ENCODE measurements around the gene CAPN13.

CAPN13 gene

GRCh38 chr2:30722936-30723725, 84.1 kb downstream of the CAPN13 start:
- no peak for DNase-seq

- no peak for DNase-seq
Observed at GRCh38 chr2:30721668-30722647, 85.3 kb downstream of the CAPN13 start.

- no peak for DNase-seq
Observed at GRCh38 chr2:30721241-30721640, 86.0 kb downstream of the CAPN13 start.

GRCh38 chr2:30717081-30717650, 90.1 kb downstream of the CAPN13 start:
- DNase-seq = no peak

GRCh38 chr2:30716123-30716900, 90.9 kb downstream of the CAPN13 start:
- DNase-seq = no peak

GRCh38 chr2:30714811-30715709, 92.2 kb downstream of the CAPN13 start:
- DNase-seq = no peak

- no peak for DNase-seq
Observed at GRCh38 chr2:30713698-30714097, 93.5 kb downstream of the CAPN13 start.

GRCh38 chr2:30711646-30712085, 95.6 kb downstream of the CAPN13 start:
- peak; percentile 57 for DNase-seq

- DNase-seq = no peak
Observed at GRCh38 chr2:30710461-30710860, 96.8 kb downstream of the CAPN13 start.

- no peak for DNase-seq
Observed at GRCh38 chr2:30710016-30710415, 97.2 kb downstream of the CAPN13 start.

- no peak for DNase-seq
Observed at GRCh38 chr2:30709516-30709915, 97.7 kb downstream of the CAPN13 start.

GRCh38 chr2:30708491-30709290, 98.6 kb downstream of the CAPN13 start:
- DNase-seq = no peak

GRCh38 chr2:30707304-30707903, 99.8 kb downstream of the CAPN13 start:
- DNase-seq = no peak

GRCh38 chr2:30706534-30707303, 100.5 kb downstream of the CAPN13 start:
- peak; percentile 7 for DNase-seq

- DNase-seq = no peak
Observed at GRCh38 chr2:30705711-30706533, 101.3 kb downstream of the CAPN13 start.

GRCh38 chr2:30705056-30705455, 102.2 kb downstream of the CAPN13 start:
- no peak for DNase-seq

GRCh38 chr2:30704309-30705020, 102.8 kb downstream of the CAPN13 start:
- no peak for DNase-seq

GRCh38 chr2:30702694-30703093, 104.6 kb downstream of the CAPN13 start:
- DNase-seq = no peak
